Ishikawa (cell line): ENCODE data around the gene PGAP3.

Source experiments
- CEBPB ChIP-seq: IDR thresholded peaks from 2 replicates; pipeline ENCODE4 v1.6.1; 2012
- CREB1 ChIP-seq: IDR thresholded peaks from 2 replicates; pipeline ENCODE4 v1.6.1; 2012; ENCODE audit warnings: low read depth
- EGR1 ChIP-seq: IDR thresholded peaks from 2 replicates; pipeline ENCODE4 v1.6.1; 2012
- EP300 ChIP-seq: IDR thresholded peaks from 2 replicates; pipeline ENCODE4 v1.6.1; 2012; ENCODE audit warnings: borderline replicate concordance
- FOXM1 ChIP-seq: IDR thresholded peaks from 2 replicates; pipeline ENCODE4 v1.6.1; 2012; ENCODE audit warnings: low read depth, borderline replicate concordance
- NFIC ChIP-seq: IDR thresholded peaks from 2 replicates; pipeline ENCODE4 v1.6.1; 2012
- RAD21 ChIP-seq: IDR thresholded peaks from 2 replicates; pipeline ENCODE4 v1.6.1; 2012; ENCODE audit warnings: low read depth
- TAF1 ChIP-seq: IDR thresholded peaks from 2 replicates; pipeline ENCODE4 v1.6.1; 2012; ENCODE audit warnings: low read depth, mild to moderate bottlenecking
- TCF12 ChIP-seq: IDR thresholded peaks from 2 replicates; pipeline ENCODE4 v1.6.1; 2012; ENCODE audit warnings: low read depth
- TEAD4 ChIP-seq: IDR thresholded peaks from 2 replicates; pipeline ENCODE4 v1.6.1; 2012
- YY1 ChIP-seq: IDR thresholded peaks from 2 replicates; pipeline ENCODE4 v1.6.1; 2012; ENCODE audit warnings: low read depth
- ZBTB7A ChIP-seq: IDR thresholded peaks from 2 replicates; pipeline ENCODE4 v1.6.1; 2012; ENCODE audit warnings: low read depth
- TF ChIP-seq, protein P1 (sequence below): IDR thresholded peaks from 2 replicates; pipeline ENCODE4 v1.6.1; 2012
- TF ChIP-seq, protein P2 (sequence below): IDR thresholded peaks from 2 replicates; pipeline ENCODE4 v1.6.1; 2012; ENCODE audit warnings: low read depth, mild to moderate bottlenecking
- TF ChIP-seq, protein P3 (sequence below): IDR thresholded peaks from 2 replicates; pipeline ENCODE4 v1.6.1; 2012

The PGAP3 gene

DNA sequence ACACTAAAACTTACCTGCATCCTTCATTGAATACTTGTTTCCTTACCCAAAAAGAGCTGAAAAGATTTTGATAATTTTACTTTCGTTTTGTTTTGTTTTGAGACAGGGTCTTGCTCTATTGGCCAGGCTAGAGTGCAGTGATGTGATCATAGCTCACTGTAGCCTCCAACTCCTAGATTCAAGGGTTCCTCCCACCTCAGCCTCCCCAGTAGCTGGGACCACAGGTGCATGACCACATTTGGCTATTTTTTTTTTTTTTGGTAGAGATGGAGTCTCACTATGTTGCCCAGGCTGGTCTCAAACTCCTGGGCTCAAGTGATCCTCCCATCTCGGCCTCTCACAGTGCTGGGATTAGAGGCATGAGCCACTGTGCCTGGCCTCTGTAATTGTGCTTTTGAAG, 32.8 kb downstream of the PGAP3 start:
- TF ChIP-seq YY1 (no peak), TEAD4 (no peak), CEBPB (no peak)

DNA sequence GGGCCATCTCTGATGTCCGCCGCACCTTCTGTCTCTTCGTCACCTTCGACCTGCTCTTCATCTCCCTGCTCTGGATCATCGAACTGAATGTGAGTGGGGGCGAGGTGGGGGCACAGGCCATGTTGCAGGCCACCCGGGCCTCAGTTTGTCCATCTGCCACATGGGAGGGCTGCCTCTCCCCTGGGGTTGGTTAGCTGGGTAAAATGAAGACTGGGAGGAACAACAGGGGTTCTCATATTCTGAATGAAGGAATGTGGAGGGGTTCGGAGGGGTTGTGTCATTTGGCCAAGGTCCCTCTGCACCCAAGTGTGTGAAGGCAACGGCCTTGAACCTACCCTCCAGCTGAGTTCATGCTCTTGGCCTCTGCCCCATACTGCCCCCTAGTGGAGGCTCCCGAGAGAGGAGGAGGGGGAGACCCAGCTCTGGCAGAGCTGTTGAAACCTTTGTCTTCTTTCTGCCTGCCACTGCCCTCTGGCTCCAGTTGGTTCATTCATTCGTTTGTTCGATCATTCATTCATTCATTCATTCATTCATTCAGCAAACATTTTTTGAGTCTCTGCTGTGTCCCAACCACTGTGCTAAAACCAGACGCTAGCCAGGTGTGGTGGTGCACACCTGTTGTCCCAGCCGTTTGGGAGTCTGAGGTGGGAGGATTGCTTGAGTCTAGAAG, 34.1 kb downstream of the PGAP3 start:
- TF ChIP-seq RAD21: peak; percentile 45; the same call in 1 of the 2 replicates
- TF ChIP-seq EGR1: no peak

DNA sequence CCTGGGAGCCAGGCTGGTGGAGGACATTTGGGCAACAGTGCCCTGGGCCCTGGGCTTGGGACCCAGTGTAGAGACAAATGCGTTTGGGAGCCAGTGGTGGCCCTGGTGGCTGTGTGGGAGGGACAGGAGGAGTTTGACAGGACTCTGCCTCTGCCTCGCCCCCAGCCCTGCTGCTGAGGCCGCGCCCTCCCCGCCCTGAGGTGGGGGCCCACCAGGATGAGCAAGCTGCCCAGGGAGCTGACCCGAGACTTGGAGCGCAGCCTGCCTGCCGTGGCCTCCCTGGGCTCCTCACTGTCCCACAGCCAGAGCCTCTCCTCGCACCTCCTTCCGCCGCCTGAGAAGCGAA, 34.6 kb downstream of the PGAP3 start:
- TF ChIP-seq TEAD4: no peak
- no peak for TF ChIP-seq TAF1
- no peak for TF ChIP-seq YY1
- TF ChIP-seq, protein P1, sequence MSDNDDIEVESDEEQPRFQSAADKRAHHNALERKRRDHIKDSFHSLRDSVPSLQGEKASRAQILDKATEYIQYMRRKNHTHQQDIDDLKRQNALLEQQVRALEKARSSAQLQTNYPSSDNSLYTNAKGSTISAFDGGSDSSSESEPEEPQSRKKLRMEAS: no peak
- TF ChIP-seq, protein P2, sequence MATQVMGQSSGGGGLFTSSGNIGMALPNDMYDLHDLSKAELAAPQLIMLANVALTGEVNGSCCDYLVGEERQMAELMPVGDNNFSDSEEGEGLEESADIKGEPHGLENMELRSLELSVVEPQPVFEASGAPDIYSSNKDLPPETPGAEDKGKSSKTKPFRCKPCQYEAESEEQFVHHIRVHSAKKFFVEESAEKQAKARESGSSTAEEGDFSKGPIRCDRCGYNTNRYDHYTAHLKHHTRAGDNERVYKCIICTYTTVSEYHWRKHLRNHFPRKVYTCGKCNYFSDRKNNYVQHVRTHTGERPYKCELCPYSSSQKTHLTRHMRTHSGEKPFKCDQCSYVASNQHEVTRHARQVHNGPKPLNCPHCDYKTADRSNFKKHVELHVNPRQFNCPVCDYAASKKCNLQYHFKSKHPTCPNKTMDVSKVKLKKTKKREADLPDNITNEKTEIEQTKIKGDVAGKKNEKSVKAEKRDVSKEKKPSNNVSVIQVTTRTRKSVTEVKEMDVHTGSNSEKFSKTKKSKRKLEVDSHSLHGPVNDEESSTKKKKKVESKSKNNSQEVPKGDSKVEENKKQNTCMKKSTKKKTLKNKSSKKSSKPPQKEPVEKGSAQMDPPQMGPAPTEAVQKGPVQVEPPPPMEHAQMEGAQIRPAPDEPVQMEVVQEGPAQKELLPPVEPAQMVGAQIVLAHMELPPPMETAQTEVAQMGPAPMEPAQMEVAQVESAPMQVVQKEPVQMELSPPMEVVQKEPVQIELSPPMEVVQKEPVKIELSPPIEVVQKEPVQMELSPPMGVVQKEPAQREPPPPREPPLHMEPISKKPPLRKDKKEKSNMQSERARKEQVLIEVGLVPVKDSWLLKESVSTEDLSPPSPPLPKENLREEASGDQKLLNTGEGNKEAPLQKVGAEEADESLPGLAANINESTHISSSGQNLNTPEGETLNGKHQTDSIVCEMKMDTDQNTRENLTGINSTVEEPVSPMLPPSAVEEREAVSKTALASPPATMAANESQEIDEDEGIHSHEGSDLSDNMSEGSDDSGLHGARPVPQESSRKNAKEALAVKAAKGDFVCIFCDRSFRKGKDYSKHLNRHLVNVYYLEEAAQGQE: no peak
- no peak for TF ChIP-seq RAD21
- TF ChIP-seq EP300: no peak
- no peak for TF ChIP-seq TCF12
- TF ChIP-seq, protein P3, sequence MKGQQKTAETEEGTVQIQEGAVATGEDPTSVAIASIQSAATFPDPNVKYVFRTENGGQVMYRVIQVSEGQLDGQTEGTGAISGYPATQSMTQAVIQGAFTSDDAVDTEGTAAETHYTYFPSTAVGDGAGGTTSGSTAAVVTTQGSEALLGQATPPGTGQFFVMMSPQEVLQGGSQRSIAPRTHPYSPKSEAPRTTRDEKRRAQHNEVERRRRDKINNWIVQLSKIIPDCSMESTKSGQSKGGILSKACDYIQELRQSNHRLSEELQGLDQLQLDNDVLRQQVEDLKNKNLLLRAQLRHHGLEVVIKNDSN: no peak
- no peak for TF ChIP-seq CEBPB
- TF ChIP-seq ZBTB7A: no peak
- TF ChIP-seq NFIC: no peak
- TF ChIP-seq EGR1: no peak
- no peak for TF ChIP-seq FOXM1

DNA sequence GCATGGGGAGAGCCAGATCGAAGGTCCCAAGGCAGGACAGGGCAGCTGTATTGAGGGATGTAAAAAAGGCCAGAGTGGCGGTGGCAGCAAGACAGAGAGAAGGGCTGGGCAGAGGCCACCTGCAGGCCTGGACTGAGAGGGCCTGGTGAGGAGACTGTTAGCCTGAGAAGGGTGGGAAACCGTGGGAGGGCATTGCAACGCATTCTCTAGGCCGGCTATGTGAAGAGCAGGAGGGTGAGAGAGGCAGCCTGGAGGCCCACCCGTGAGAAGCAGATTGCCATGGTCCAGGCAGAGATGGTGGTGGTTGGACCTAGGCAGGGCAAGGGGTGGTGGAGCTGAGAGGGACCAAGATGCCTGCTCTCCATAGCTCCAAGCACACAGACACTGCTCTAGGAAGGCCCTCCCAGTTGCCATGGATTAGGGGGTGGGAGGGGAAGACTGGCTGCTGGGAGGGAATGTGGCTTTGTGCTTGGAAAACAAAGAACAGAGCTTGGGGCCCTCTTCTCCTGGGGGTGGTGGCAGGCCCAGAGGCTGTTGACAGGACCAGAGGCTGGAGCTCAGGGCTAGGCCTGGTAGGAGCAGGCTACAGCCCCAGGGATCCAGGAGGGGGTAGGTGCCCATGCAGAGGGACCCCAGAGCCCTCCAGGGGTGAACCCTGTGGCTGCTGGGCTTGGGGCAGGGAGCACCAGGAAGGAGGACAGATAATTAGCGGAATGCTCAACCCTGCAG, 35.1 kb downstream of the PGAP3 start:
- no peak for TF ChIP-seq YY1
- no peak for TF ChIP-seq TCF12
- TF ChIP-seq TEAD4: no peak
- TF ChIP-seq, protein P3: no peak
- TF ChIP-seq CREB1: no peak
- TF ChIP-seq, protein P2: no peak
- no peak for TF ChIP-seq ZBTB7A
- no peak for TF ChIP-seq EP300
- no peak for TF ChIP-seq FOXM1

DNA sequence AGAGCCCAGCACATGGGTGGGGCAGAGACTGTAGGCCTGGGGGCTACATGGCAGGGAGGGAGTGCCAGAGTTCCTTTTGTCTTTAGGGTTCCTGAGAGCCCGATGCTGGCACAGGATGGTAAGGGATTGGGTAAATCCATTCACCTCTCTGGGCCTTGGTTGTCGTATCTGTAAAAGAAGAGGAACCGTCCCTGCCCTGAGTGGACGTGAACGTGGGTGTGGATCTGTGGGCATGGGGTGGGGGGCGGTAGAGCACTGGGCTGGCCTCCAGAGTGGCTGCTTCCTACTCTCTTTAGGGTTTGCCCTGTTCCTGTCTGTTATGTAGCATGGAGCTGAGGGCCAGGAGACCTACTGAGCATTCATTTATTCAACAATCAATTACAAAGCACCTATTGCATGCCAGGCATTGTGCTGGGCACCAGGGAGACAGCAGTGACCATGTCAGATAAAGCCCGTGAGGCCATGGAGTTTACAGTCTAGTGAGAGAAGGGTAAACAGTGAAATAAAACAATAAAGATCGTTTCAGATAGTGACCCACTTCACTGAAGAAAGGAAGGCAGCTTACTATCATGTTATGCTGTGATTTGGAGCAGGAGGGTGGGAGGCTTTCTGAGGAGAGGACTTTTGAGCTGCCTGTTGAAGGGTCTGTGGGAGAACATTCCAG, 35.8 kb downstream of the PGAP3 start:
- TF ChIP-seq CREB1 (no peak), RAD21 (no peak), NFIC (no peak), EGR1 (no peak), CEBPB (no peak), EP300 (no peak), ZBTB7A (no peak), TAF1 (no peak), FOXM1 (no peak)
- TF ChIP-seq, protein P1: no peak

DNA sequence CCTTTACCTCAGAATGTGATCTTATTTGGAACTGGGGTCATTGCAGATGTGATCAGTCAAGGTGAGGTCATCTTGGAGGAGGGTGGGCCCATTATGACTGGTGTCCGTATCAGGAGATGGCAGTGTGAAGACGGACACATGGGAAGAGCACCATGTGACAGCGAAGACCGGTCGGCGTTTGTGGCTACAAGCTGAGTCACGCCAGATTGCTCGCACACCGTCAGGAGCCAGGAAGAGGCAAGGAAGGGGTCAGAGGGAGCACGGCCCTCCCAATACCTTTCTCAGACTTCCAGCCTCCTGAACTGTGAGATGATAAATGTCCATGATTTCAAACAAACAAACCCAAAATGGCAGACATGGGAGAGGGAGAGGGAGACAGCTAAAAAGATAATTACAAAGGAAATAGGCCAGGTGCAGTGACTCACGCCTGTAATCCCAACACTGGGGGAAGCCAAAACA, 37.7 kb downstream of the PGAP3 start:
- TF ChIP-seq RAD21 (no peak), TEAD4 (no peak), CREB1 (no peak), TAF1 (no peak), EGR1 (no peak), NFIC (no peak), TCF12 (no peak)
- TF ChIP-seq, protein P3: no peak
- TF ChIP-seq, protein P1: no peak
- TF ChIP-seq, protein P2: no peak
